C4-2B (cell line): ENCODE results near the gene NFASC.

ENCODE experiments used
- H3K27ac ChIP-seq: fragments of 450-650 bp; 2 replicates; pipeline ENCODE4 v1.5.1; 2017
- CTCF ChIP-seq: fragments of 450-650 bp; conservative IDR thresholded peaks from 2 replicates; pipeline ENCODE4 v1.5.1; 2017; ENCODE audit warnings: mild to moderate bottlenecking
- ZFX ChIP-seq: fragments of 450-650 bp; IDR thresholded peaks from 2 replicates; pipeline ENCODE4 v1.6.1; 2017

NFASC gene

GRCh38 chr1:204980840-204981405, 110.3 kb downstream of the NFASC start:
- no peak overlapping the region for H3K27ac ChIP-seq
- TF ChIP-seq CTCF (no peak), ZFX (no peak)

- no peak for TF ChIP-seq ZFX
- TF ChIP-seq CTCF: no peak
- H3K27ac ChIP-seq: no peak overlapping the region
Measured at GRCh38 chr1:204983136-204983535, 112.5 kb downstream of the NFASC start.

- no peak overlapping the region for H3K27ac ChIP-seq
- TF ChIP-seq ZFX (no peak), CTCF (no peak)
Measured at GRCh38 chr1:204983881-204984280, 113.2 kb downstream of the NFASC start.

GRCh38 chr1:204984499-204984898, 113.8 kb downstream of the NFASC start:
- no peak overlapping the region for H3K27ac ChIP-seq
- TF ChIP-seq ZFX (no peak), CTCF (no peak)

GRCh38 chr1:204986181-204986580, 115.5 kb downstream of the NFASC start:
- H3K27ac ChIP-seq: no peak overlapping the region
- TF ChIP-seq ZFX (no peak), CTCF (no peak)

- H3K27ac ChIP-seq: no peak overlapping the region
- no peak for TF ChIP-seq ZFX
- TF ChIP-seq CTCF: no peak
Measured at GRCh38 chr1:204987689-204988088, 117.0 kb downstream of the NFASC start.

- H3K27ac ChIP-seq: no peak overlapping the region
- TF ChIP-seq CTCF (no peak), ZFX (no peak)
Measured at GRCh38 chr1:204988196-204988595, 117.5 kb downstream of the NFASC start.
